Esophagus squamous epithelium (tissue), 4 donors: Measurements from ENCODE around the gene ZSCAN12.

Experiments
- POLR2A ChIP-seq, 4 donors: fragments of 450-650 bp; IDR thresholded peaks; one replicate each; pipeline ENCODE4 v1.6.1; 2017; ENCODE audit warnings: antibody characterized with exemption in 4 of 4, mild to moderate bottlenecking in 4 of 4, moderate library complexity in 3 of 4
- TF ChIP-seq, protein P1 (sequence below), 6 experiments: fragments of 450-650 bp in 4 of 6; fragments of 200-600 bp in 2 of 6; sonication (generic) in 2 of 6; IDR thresholded peaks; one replicate each; pipeline ENCODE4 v1.5.1; 2016 to 2019; ENCODE audit warnings: antibody characterized with exemption in 6 of 6, mild to moderate bottlenecking in 4 of 6, moderate library complexity in 4 of 6

DNA sequence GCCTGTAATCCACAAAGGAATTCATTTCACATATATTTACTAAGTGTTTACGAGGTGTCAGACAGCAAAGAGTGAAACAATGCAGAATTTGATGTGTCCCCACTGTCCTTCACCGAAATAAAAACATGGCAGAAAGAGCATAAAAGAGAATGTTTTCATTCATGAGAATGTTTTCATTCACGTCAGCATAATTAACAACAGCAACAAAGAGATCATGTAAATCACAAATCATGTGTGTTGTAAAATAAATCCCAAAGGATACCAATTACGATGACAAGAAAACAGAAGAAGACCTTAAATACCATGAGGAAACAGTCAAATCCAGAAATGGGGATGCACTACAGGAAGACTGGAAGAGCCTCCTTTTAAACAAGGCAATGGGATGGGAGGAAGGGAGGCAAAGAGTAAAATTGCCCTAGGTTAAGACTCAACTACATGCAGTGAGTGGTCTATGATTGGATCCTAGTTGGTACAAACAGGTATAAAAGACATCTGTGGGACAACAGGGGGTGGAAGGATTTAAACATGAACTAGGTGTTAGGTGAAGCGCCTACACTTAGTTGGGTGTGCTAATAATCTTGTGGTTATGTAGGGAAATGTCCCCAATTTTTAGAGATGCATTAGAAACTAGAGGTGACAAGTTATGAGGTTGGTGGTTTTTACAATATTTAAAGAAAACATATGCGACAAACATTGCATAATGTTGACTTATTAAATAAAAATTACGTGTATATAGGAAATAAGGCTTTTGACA lies 65.1 kb downstream of the ZSCAN12 start:
- TF ChIP-seq, protein P1, sequence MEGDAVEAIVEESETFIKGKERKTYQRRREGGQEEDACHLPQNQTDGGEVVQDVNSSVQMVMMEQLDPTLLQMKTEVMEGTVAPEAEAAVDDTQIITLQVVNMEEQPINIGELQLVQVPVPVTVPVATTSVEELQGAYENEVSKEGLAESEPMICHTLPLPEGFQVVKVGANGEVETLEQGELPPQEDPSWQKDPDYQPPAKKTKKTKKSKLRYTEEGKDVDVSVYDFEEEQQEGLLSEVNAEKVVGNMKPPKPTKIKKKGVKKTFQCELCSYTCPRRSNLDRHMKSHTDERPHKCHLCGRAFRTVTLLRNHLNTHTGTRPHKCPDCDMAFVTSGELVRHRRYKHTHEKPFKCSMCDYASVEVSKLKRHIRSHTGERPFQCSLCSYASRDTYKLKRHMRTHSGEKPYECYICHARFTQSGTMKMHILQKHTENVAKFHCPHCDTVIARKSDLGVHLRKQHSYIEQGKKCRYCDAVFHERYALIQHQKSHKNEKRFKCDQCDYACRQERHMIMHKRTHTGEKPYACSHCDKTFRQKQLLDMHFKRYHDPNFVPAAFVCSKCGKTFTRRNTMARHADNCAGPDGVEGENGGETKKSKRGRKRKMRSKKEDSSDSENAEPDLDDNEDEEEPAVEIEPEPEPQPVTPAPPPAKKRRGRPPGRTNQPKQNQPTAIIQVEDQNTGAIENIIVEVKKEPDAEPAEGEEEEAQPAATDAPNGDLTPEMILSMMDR (IDR thresholded peaks at IDR 0.05), result no peak
- no peak for TF ChIP-seq POLR2A (IDR thresholded peaks at IDR 0.05)
